ENCODE results near the gene BAIAP2L1.

BAIAP2L1 gene

GRCh38 chr7:98297626-98298286, 103.1 kb downstream of the BAIAP2L1 start:
- Histone ChIP-seq H3K27me3 (ENCODE audit: control insufficient read depth in 1 of 2, insufficient read depth in 2 of 2, low read length in 2 of 2) (no peaks in the 10 kb centered on the region), H3K36me3 (ENCODE audit: insufficient read depth, low read length) (peaks cover 16% of the 10 kb centered on the region), H3K4me3 (ENCODE audit: low read depth in 1 of 2, low read length in 2 of 2) (no peak overlapping the region), H3K9me3 (ENCODE audit: low read length) (no peaks in the 10 kb centered on the region), H3K27ac (ENCODE audit: low read depth, low read length) (no peak overlapping the region), H3K4me1 (ENCODE audit: insufficient read depth, low read length) (peaks cover 8% of the 10 kb centered on the region), H3K9ac (ENCODE audit: low read length) (no peak overlapping the region)

DNA sequence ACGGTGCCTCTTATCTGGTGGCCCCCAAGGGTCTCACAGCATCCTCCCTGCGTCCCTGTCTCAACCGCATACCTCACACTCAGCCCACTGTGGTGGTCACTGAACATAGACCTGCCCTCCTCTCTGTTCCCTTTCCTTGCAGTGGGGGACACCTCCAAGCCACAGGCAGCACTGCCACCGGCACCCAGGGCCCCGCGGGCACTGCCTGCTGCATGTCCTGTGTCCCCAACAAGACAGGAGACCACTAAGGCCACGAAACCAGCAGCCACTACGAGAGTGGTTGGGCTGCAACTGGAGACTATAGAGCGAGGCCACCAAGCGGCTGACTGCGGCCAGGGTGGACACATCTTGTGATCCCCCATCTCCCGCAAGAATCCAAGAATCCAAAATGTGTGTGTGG, 104.1 kb downstream of the BAIAP2L1 start:
- Histone ChIP-seq H3K9me3 (ENCODE audit: low read length) (no peaks in the 10 kb centered on the region), H3K4me1 (ENCODE audit: insufficient read depth, low read length) (peaks cover 8% of the 10 kb centered on the region), H3K36me3 (ENCODE audit: insufficient read depth, low read length) (peaks cover 25% of the 10 kb centered on the region), H3K9ac (ENCODE audit: low read length) (no peak overlapping the region), H3K27me3 (ENCODE audit: control insufficient read depth in 1 of 2, insufficient read depth in 2 of 2, low read length in 2 of 2) (no peaks in the 10 kb centered on the region), H3K27ac (ENCODE audit: low read depth, low read length) (no peak overlapping the region), H3K4me3 (ENCODE audit: low read depth in 1 of 2, low read length in 2 of 2) (no peak overlapping the region)

- no peak overlapping the region for H3K4me3 ChIP-seq (ENCODE audit: low read depth in 1 of 2, low read length in 2 of 2)
- H3K9me3 ChIP-seq (ENCODE audit: low read length): no peaks in the 10 kb centered on the region
- H3K27me3 ChIP-seq (ENCODE audit: control insufficient read depth in 1 of 2, insufficient read depth in 2 of 2, low read length in 2 of 2): no peaks in the 10 kb centered on the region
- peaks cover 30% of the 10 kb centered on the region for H3K36me3 ChIP-seq (ENCODE audit: insufficient read depth, low read length)
- no peak overlapping the region for H3K27ac ChIP-seq (ENCODE audit: low read depth, low read length)
- no peak overlapping the region for H3K9ac ChIP-seq (ENCODE audit: low read length)
- peaks cover 8% of the 10 kb centered on the region for H3K4me1 ChIP-seq (ENCODE audit: insufficient read depth, low read length)
These were observed 105.3 kb downstream of the BAIAP2L1 start for GRCh38 chr7:98295467-98296192.

GRCh38 chr7:98294798-98295382, 106.0 kb downstream of the BAIAP2L1 start:
- H3K4me3 ChIP-seq (ENCODE audit: low read depth in 1 of 2, low read length in 2 of 2): no peak overlapping the region
- H3K4me1 ChIP-seq (ENCODE audit: insufficient read depth, low read length): peaks cover 8% of the 10 kb centered on the region
- no peaks in the 10 kb centered on the region for H3K9me3 ChIP-seq (ENCODE audit: low read length)
- no peaks in the 10 kb centered on the region for H3K27me3 ChIP-seq (ENCODE audit: control insufficient read depth in 1 of 2, insufficient read depth in 2 of 2, low read length in 2 of 2)
- peaks cover 30% of the 10 kb centered on the region for H3K36me3 ChIP-seq (ENCODE audit: insufficient read depth, low read length)
- H3K9ac ChIP-seq (ENCODE audit: low read length): no peak overlapping the region
- H3K27ac ChIP-seq (ENCODE audit: low read depth, low read length): no peak overlapping the region

DNA sequence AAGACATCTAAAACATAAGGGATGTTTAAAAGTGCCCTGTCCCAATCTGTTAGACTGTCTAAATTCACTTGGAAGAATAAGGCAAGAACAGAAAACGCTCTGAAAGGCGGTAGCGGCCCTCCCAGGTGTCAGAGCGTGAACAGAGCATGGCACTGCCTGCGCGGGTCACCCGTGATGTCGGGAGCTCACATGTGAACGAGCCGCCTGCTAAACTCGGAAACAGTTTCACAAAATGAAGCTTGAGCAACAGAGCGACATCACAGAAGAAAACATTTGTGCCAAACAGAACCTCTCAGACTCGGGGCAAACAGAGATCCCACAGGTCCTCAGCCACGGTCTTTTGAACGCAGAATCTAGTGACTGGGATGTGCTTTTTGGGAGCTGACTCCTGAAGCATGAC, 106.6 kb downstream of the BAIAP2L1 start:
- Histone ChIP-seq H3K9me3 (ENCODE audit: low read length) (no peaks in the 10 kb centered on the region), H3K4me1 (ENCODE audit: insufficient read depth, low read length) (peaks cover 14% of the 10 kb centered on the region), H3K27ac (ENCODE audit: low read depth, low read length) (no peak overlapping the region), H3K27me3 (ENCODE audit: control insufficient read depth in 1 of 2, insufficient read depth in 2 of 2, low read length in 2 of 2) (no peaks in the 10 kb centered on the region), H3K4me3 (ENCODE audit: low read depth in 1 of 2, low read length in 2 of 2) (no peak overlapping the region), H3K36me3 (ENCODE audit: insufficient read depth, low read length) (peaks cover 30% of the 10 kb centered on the region), H3K9ac (ENCODE audit: low read length) (no peak overlapping the region)

GRCh38 chr7:98293746-98294145, 107.1 kb downstream of the BAIAP2L1 start:
- H3K27ac ChIP-seq (ENCODE audit: low read depth, low read length): no peak overlapping the region
- no peak overlapping the region for H3K9ac ChIP-seq (ENCODE audit: low read length)
- peaks cover 18% of the 10 kb centered on the region for H3K4me1 ChIP-seq (ENCODE audit: insufficient read depth, low read length)
- no peaks in the 10 kb centered on the region for H3K27me3 ChIP-seq (ENCODE audit: control insufficient read depth in 1 of 2, insufficient read depth in 2 of 2, low read length in 2 of 2)
- H3K4me3 ChIP-seq (ENCODE audit: low read depth in 1 of 2, low read length in 2 of 2): no peak overlapping the region
- no peaks in the 10 kb centered on the region for H3K9me3 ChIP-seq (ENCODE audit: low read length)
- peaks cover 30% of the 10 kb centered on the region for H3K36me3 ChIP-seq (ENCODE audit: insufficient read depth, low read length)

DNA sequence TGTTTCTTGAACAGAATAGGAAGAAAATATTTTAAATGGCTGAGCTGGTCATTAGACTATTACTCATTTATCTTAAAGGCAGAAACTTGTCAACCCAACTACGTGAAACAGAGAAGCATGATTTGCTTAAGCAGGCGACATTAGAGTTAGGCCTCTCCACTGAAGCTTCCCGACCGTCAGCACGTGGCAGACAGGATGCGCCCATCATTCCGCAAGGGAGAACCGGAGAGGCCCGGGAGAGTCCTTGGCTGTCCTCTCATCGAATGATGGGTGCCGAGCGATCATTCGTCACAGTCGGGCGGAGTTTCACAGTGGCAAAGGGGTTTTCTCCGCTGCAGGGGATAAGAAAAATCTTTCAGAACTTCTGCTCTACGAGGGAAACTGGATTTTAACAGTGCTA, 107.6 kb downstream of the BAIAP2L1 start:
- H3K36me3 ChIP-seq (ENCODE audit: insufficient read depth, low read length): peaks cover 30% of the 10 kb centered on the region
- no peak overlapping the region for H3K27ac ChIP-seq (ENCODE audit: low read depth, low read length)
- H3K4me1 ChIP-seq (ENCODE audit: insufficient read depth, low read length): peaks cover 22% of the 10 kb centered on the region
- H3K27me3 ChIP-seq (ENCODE audit: control insufficient read depth in 1 of 2, insufficient read depth in 2 of 2, low read length in 2 of 2): no peaks in the 10 kb centered on the region
- no peaks in the 10 kb centered on the region for H3K9me3 ChIP-seq (ENCODE audit: low read length)
- H3K9ac ChIP-seq (ENCODE audit: low read length): no peak overlapping the region
- H3K4me3 ChIP-seq (ENCODE audit: low read depth in 1 of 2, low read length in 2 of 2): no peak overlapping the region

DNA sequence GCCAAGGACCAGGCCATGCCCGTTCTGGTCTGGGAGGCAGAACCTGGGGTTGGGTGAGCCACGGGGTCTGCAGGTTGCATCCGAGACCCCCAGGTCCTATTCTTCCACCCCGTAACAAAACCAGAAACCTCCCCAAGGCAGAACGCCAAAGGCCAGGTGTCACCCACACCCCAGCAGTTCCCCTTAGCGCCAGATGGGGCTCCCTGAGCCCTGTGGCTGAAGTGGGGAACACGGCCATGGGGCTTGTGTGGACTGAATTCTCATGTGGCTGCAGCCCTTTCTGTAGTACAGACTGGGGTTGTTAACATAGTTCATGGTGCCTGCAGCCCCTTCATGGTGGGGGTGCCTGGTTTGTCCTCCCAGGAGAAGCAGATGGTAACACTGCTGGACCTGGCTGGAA, 109.2 kb downstream of the BAIAP2L1 start:
- Histone ChIP-seq H3K36me3 (ENCODE audit: insufficient read depth, low read length) (peaks cover 33% of the 10 kb centered on the region), H3K27ac (ENCODE audit: low read depth, low read length) (no peak overlapping the region), H3K9ac (ENCODE audit: low read length) (no peak overlapping the region), H3K27me3 (ENCODE audit: control insufficient read depth in 1 of 2, insufficient read depth in 2 of 2, low read length in 2 of 2) (no peaks in the 10 kb centered on the region), H3K4me1 (ENCODE audit: insufficient read depth, low read length) (peaks cover 35% of the 10 kb centered on the region), H3K9me3 (ENCODE audit: low read length) (no peaks in the 10 kb centered on the region), H3K4me3 (ENCODE audit: low read depth in 1 of 2, low read length in 2 of 2) (no peak overlapping the region)

DNA sequence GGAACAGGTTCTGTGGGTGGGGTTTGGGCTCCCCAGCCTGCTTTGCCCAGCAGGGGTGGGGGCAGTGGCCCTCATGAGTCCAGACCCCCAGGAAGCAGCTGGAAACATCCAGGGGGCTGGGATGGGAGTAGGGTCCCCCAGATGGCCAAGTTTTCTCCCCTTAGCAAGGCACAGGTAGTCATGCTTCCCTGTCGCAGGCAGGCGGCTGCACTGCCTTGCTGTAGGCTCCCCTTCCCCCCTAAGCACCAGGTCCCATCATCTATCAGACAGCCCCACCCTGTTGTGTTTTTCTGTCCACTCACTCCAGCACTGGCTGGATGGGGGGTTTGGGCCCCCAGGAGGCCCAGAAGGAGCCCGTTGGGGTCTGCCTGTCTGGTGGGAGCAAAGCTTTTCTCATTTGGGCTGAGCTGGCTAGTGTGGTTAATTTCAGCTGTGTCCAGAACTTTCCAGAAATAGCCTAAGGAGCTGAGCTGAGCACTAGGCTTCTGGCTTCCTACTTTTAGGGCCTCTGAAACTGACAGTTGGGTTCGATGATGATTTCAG, 111.5 kb downstream of the BAIAP2L1 start:
- H3K9ac ChIP-seq (ENCODE audit: low read length): no peak overlapping the region
- H3K36me3 ChIP-seq (ENCODE audit: insufficient read depth, low read length): peaks cover 33% of the 10 kb centered on the region
- H3K27ac ChIP-seq (ENCODE audit: low read depth, low read length): no peak overlapping the region
- no peak overlapping the region for H3K4me3 ChIP-seq (ENCODE audit: low read depth in 1 of 2, low read length in 2 of 2)
- peaks cover 50% of the 10 kb centered on the region for H3K4me1 ChIP-seq (ENCODE audit: insufficient read depth, low read length)
- no peaks in the 10 kb centered on the region for H3K9me3 ChIP-seq (ENCODE audit: low read length)
- H3K27me3 ChIP-seq (ENCODE audit: control insufficient read depth in 1 of 2, insufficient read depth in 2 of 2, low read length in 2 of 2): no peaks in the 10 kb centered on the region

- Histone ChIP-seq H3K36me3 (ENCODE audit: insufficient read depth, low read length) (peaks cover 22% of the 10 kb centered on the region), H3K27ac (ENCODE audit: low read depth, low read length) (no peak overlapping the region), H3K9ac (ENCODE audit: low read length) (no peak overlapping the region), H3K9me3 (ENCODE audit: low read length) (no peaks in the 10 kb centered on the region), H3K4me3 (ENCODE audit: low read depth in 1 of 2, low read length in 2 of 2) (no peak overlapping the region), H3K4me1 (ENCODE audit: insufficient read depth, low read length) (peaks cover 62% of the 10 kb centered on the region), H3K27me3 (ENCODE audit: control insufficient read depth in 1 of 2, insufficient read depth in 2 of 2, low read length in 2 of 2) (no peaks in the 10 kb centered on the region)
These were observed 112.6 kb downstream of the BAIAP2L1 start for GRCh38 chr7:98288064-98288823.

GRCh38 chr7:98287486-98287959, 113.4 kb downstream of the BAIAP2L1 start:
- Histone ChIP-seq H3K36me3 (ENCODE audit: insufficient read depth, low read length) (peaks cover 15% of the 10 kb centered on the region), H3K9me3 (ENCODE audit: low read length) (no peaks in the 10 kb centered on the region), H3K27me3 (ENCODE audit: control insufficient read depth in 1 of 2, insufficient read depth in 2 of 2, low read length in 2 of 2) (no peaks in the 10 kb centered on the region), H3K9ac (ENCODE audit: low read length) (no peak overlapping the region), H3K4me3 (ENCODE audit: low read depth in 1 of 2, low read length in 2 of 2) (no peak overlapping the region), H3K4me1 (ENCODE audit: insufficient read depth, low read length) (peaks cover 69% of the 10 kb centered on the region), H3K27ac (ENCODE audit: low read depth, low read length) (no peak overlapping the region)

Data from muscle layer of colon (tissue), 2 donors.